ENCODE results near the gene CASP3.
"Not testable (repeated sequence)": the region's sequence is repeated elsewhere in the genome, so short reads cannot be mapped to it uniquely, and the experiment has no call there.

The CASP3 gene

DNA sequence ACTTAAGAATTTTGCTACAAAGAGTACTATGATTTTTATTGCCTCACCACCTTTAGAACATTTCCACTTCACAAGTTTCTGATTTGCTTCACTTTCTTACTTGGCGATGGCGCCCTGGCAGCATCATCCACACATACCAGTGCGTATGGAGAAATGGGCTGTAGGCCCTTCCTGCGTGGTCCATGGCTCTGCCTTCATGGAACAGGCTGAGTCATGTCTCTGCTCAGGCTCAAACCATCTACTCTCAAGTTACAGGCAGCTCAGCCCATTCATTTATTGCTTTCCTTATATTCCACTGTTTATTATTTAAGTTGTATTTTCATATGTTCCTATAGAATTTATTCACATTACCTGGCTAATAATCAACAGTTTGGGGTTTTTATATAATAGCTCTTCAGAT is 21.1 kb downstream of the CASP3 start:
- FAIRE-seq = no peak

DNA sequence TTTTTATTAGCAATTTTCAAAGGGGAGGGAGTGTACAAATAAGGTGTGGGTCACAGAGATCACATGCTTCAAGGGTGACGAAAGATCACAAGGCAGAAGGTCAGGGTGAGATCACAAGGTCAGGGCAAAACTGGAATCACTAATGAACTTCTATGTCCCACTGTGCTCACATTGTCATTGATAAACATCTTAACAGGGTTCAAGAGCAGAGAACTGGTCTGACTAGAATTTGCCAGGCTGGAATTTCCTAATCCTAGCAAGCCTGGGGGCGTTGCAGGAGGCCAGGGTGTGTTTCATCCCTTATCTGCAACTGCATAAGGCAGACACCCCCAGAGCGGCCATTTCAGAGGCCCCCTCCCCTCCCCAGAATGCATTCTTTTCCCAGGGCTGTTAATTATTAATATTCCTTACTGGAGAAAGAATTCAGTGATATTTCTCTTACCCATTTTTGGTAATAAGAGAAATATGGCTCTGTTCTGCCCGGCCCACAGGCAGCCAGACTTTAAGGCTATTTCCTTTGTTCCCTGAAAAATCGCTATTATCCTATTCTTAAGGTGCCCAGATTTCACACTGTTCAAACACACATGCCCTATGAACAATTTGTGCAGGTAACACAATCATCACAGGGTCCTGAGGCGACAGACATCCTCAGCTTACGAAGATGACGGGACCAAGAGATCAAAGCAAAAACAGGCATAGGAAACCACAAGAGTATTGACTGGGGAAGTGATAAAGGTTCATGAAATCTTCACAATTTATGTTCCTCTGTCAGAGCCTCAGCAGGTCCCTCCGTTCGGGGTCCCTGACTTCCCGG is 23.3 kb downstream of the CASP3 start:
- not testable (repeated sequence) for FAIRE-seq

DNA sequence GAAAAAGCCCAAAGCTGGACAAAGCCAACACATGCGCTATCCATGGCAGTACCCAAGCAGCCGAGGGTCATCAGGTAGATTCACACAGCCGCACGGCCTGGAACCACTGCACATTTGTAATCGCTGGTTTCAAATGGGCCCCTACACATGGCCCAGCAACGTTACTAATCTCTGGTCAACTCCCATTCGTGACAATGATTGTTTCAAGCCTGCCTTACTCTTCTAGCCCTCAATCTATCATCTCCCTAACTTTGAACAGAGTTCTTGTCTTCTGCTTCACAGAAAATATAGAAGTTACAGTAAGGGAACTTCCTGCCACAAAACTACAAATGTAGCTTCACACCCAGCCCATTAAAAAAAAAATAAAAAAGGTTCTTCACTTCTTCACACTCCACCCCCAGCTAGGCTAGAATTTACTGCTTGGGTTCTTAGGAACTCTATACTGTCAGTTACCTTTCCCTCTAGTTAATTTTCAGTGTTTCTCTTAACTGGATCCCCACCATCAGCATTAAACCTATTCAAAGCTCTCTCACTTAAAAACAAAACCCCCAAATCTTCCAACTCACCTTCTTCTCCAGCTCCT is 24.2 kb downstream of the CASP3 start:
- FAIRE-seq = no peak

DNA sequence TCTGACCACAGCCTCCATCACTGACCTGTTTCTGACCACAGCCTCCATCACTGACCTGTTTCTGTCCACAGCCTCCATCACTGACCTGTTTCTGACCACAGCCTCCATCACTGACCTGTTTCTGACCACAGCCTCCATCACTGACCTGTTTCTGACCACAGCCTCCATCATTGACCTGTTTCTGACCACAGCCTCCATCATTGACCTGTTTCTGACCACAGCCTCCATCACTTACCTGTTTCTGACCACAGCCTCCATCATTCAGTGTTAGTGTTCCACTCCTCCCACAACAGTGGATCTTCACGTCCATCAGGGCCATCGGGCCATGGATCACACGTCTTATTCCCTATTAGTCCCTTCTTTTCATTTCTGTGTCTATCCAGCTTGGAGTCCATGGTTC is 24.7 kb downstream of the CASP3 start:
- FAIRE-seq = not testable (repeated sequence)

DNA sequence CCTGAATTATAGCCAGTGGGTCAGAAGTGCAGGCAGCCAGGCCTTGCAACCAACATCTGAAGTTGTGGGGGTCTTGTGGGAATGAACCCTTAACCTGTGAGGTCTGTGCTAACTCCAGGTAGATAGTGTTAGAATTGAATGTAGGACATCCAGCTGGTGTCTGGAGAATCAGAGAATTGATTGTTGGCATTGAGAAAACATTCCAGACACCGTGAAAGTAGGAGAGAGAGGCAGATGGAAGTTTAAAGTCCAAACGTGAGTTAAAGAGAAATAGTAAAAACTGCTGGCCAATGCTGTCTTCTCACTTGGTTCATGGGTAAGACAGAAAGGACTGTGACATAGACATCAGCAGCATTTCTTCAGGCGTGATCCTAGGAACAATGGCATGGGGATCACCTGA is 27.7 kb downstream of the CASP3 start:
- no peak for FAIRE-seq

DNA sequence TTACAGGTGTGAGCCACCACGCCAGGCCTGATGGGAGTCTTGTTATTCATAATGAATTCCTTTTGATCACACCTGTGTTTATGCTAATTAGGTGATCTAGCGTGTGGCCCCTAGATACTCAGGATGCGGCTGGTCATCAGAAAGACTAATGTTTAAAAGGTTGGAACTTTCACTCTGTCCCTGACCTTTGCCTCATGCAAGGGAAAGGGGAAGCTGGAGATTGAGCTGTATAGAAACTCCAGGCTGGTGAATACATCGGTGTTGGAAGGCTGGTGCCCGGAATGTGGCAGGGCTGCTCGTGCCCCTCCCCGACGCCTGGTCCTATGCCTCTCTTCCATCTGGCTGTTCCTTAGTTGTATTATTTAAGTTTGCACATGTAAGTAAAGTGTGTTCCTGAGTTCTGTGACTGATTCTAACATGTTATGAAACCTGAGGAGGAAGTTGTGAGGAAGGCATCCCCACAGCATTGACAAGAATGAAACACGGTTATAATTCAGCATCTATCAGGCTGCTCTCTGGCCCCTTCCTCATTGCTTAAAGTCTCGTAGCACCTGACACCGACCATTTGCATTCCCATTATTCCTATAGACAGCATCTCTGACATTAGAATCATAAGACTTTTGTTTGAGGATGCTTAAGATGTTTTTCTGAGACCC is 28.9 kb downstream of the CASP3 start:
- no peak for FAIRE-seq

DNA sequence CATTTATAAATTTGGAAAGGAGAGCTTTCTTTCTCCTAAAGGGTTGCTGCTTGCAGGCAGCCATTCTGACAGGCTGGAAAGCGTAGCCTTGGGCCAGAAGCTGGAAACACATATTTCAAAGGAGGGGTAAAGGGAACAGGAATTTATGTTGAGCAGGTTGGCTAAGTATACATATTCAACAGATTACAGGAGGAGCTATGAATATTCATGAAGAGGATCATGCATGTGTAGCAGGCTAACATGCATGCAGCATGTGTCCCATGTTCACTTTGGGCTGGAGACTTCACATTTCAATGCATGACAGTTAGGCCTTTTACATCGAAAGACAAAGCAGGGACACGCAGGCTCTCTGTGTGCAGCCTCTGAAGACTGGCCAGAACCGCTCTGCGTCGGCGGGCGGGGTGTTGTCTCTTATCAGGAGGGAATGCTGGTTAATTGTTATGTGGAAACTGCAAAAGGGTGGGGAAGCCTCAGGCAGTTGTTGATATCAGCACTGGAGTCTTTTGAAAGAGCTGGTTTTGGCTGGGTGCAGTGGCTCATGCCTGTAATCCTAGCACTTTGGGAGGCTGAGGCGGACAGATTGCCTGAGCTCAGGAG is 31.5 kb downstream of the CASP3 start:
- FAIRE-seq = no peak

DNA sequence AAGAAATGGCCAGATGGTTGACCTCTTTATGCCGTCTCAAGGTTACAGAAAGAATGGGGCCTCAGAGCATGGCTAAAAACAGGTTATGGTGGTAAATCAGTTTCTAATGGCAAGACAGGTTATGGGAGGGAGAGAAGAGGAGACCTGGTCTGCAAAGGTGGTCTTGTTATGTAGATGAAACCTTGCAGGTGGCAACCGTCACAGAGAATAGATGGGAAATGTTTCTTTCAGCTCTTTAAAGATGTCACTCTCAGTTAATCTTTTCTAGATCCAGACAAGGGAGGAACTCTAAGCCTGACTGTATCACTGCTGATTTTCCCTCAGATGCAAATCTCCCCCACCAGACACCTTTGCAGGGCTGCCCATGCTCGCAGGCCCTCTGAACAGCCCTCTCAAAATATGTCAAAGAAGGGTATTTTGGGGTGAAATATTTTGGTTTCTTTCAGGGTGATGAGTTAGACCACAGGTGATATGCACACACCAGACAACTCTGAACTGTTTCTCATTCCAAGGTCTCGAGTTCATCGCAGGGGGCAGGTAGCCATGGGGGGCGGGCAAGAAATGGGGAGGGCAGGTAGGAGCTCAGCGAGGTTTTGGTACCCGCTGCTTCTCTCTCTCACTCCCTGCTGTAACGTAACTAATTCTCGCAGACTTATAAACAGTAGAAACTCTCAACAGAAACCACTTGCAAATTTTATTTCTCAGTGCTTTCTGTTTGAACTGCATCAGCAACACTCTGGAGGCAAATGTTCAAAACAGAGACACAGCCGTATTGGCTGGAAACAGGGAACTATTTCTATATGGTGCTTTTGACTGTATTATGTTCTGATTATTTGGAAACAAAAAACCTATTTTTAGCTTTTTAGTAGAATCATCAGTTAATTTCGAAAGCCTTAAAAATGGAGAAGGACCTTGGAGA is 32.4 kb downstream of the CASP3 start:
- FAIRE-seq = no peak

DNA sequence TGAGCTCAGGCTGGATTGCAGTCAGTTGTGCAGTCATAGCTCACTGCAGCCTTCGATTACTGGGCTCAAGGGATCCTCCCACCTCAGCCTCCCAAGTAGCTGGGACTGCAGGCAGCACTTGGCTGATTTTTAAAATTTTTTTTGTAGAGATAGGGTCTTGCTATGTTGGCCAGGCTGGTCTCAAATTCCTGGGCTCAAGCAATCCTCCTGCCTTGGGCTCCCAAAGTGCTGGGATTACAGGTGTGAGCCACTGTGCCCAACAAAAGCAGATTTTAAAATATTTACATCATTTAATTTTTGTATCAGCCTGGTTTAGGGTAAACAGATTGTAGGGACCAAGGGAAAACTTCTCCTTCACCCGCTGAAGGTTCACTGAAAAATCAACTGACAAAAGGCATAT is 33.1 kb downstream of the CASP3 start:
- not testable (repeated sequence) for FAIRE-seq

DNA sequence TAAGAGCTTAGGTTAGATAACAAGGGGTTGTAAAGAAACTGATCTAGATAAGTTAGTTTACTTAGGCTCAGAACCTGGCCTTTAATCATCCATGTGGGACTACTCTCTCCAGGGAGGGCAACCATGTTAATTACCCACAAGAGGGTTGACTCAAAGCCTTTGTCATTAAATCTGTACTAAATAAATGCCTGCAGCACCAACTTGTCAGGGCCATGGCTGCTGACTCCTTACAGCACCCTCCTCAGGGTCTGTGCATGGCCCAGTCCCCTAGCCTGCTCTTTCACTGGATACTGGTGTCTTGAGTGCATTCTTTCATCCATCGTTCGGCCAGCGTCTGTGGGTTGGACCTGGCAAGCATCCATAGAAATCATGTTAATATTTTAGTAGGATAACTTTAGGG is 34.7 kb downstream of the CASP3 start:
- no peak for FAIRE-seq

DNA sequence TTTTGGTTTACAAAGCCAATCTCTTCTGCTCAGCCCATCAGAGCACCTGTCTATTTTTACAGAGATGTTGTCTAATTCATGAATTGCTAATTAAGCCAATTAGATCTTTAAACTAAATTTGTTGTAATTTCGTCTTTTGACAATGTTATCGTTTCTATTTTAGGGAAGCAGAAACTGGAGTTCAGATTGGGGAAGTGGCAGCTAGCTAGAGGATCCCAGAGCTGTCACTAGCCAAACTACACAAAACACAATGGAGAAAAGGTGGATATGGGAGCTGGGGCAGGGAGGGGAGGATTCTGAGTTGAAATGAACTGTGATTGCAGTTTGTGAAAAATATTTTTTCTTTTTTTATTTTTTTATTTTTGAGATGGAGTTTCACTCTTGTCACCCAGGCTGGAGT is 35.8 kb downstream of the CASP3 start:
- FAIRE-seq = no peak

DNA sequence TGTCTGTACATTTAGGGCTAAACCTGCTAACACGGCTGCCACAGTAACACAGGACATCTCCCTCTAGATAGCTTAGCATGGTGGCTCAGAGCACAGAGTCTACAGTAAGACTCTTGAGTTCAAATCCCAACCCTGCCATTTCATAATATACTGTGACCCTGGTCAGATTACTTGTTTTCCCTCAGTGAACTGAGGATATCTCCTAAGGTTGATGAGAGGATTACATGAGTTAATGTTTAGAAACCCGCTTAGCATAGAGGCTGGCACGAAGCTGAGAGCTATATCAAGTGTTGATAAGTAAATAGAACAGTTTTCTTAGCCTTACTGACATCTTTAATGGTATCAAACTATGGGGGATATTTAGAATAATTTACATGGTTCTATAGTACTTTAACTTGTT is 37.2 kb downstream of the CASP3 start:
- no peak for FAIRE-seq

DNA sequence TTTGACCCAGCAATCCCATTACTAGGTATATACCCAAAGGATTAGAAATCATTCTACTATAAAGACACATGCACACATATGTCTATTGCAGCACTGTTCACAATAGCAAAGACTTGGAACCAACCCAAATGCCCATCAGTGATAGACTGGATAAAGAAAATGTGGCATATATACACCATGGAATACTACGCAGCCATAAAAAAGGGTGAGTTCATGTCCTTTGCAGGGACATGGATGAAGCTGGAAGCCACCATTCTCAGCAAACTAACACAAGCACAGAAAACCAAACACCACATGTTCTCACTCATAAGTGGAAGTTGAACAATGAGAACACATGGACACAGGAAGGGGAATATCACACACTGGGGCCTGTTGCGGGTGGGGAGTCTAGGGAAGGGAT is 41.8 kb downstream of the CASP3 start:
- not testable (repeated sequence) for FAIRE-seq

DNA sequence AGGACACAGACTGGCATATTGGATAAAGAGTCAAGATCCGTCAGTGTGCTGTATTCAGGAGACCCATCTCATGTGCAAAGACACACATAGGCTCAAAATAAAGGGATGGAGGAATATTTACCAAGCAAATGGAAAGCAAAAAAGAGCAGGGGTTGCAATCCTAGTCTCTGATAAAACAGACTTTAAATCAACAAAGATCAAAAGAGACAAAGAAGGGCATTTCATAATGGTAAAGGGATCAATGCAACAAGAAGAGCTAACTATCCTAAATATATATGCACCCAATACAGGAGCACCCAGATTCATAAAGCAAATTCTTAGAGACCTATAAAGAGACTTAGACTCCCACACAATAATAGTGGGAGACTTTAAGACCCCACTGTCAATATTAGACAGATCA is 46.4 kb downstream of the CASP3 start:
- FAIRE-seq = not testable (repeated sequence)

DNA sequence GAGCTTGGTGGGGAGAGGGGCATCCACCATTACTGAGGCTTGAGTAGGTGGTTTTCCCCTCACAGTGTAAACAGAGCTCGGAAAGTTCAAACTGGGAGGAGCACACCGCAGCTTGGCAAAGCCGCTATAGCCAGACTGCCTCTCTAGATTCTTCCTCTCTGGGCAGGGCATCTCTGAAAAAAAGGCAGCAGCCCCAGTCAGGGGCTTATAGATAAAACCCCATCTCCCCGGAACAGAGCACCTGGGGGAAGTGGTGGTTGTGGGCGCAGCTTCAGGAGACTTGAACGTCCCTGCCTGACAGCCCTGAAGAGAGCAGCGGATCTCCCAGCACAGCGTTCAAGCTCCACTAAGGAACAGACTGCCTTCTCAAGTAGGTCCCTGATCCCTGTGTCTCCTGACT is 48.3 kb downstream of the CASP3 start:
- not testable (repeated sequence) for FAIRE-seq

DNA sequence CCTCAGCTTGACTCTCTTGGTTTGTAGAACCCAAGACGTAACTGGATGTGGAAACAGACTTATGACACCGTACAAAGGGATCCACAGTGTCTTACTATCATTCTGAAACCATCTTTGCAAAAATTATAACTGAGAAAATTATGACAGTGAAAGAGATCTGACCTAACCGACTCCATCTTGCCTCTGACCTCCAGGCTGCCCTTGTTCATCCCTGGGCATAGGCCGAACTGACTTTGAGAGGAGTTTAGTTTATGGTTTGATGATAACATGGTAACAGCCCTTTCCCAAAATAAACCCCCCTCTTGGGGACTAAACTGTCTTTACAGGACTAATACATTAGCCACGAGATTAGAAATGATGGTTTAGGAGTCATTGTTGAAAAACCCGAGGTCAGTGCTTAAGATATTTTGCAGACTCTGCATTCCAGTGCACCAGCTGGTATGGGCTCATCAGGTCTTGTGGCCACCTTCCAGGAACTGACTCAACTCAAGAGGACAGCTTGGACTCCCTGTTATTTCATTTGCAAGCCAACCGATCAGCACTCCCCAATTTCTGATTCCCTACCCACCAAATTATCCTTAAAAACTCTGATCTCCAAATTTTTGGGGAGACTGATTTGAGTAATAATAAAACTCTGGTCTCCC is 49.6 kb downstream of the CASP3 start:
- no peak for FAIRE-seq

DNA sequence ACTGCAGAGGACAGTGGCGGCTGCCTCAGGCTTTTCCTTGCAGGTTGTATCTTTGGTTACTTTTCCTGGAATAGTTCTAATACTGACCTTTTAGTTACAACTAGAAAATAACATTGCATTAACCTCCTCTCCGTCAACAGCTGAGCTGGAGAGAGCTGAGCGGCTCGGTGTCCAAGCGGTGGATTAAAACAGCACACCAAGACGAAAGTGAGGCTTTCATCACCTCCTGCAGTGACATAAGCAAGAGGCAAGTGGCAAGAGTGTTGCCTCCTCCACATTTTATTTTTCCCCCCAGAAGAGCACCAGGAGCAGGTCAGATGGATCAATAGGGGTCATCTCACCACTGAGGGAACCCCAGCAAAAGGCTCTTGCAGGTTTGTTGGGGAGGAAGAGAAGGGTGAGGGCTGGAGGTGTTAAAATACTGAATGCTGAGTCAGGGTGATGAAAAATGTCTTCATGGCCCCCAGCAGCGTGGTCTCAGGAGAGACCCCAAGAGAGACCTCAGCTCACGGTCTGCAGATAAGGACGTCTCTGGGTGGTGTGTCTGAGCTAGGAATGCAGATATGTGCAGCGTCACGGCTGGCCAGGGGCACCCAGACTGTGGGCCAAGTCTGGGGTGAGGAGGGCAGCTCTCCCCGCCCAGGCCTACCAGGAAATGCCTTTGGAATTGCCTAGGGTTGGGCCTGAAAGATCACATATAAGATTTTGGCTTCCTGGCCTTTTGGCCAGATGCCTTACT is 50.3 kb downstream of the CASP3 start:
- FAIRE-seq = no peak

DNA sequence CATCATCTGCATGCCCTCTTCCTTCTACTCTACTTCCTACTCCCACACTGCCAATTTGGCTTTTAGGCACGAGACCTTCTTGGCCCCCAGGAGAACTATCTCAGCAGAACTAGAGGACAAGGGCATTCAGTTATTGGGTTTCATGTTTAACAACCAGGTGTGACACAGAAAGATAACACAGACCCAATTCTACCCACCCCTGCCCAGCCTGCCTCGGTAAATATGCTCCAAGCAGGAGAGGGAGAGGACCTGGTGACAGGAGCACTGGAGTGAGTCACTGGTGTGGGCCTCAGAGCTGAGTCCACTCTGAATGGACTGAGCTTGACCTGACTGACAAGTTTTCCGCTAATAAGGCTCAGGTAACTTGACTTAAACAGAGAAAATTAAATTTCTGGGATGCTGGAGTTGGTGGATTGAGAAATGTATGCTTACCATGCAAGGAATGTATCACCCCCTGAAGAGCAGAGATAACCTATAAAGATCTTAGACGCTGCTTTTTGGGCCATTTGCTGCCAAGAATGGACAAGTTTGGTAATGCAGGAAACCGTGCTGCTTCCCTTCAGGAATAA is 52.5 kb downstream of the CASP3 start:
- no peak for FAIRE-seq

DNA sequence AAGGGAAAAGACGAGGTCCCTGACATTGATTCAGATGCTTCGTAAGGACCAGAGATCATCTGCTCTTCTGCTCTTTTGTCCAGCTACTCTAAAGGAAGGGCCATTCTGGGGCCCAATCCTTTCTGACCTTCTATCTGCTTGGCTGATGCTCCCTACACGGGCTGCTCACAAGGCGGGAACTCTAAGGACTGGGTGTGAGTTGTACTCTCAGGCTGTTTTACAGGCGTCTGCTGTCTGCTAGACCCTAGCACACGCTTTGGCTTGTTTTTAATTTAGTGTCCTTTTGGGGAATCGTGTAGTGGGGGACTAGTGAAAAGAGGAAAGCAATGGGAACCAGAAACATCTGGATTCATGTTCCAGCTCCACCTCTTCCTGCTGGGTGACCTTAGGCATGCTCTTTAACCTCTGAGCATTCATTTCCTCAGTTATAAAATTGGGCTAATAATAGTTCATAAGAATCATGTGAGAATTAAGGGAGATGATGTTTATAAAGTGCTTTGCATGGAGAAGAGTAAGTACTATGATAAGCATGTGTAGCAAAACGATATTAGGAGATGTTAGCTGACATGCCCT is 53.1 kb downstream of the CASP3 start:
- FAIRE-seq = no peak

DNA sequence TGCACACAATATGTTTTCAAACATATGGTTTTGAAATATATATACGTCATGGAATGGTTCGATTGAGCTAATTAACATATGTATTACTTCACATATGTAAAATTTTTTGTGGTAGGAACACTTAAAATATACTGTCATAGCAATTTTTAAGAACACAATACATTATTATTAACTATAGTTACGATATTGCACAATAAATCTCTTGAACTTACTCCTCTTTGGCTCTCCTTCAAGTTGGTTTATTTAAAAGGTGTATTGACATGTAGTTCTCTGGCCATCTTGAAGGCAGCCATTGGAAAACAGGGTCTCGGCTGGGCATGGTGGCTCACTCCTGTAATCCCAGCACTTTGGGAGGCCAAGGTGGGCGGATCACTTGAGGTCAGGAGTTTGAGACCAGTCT is 53.8 kb downstream of the CASP3 start:
- no peak for FAIRE-seq

DNA sequence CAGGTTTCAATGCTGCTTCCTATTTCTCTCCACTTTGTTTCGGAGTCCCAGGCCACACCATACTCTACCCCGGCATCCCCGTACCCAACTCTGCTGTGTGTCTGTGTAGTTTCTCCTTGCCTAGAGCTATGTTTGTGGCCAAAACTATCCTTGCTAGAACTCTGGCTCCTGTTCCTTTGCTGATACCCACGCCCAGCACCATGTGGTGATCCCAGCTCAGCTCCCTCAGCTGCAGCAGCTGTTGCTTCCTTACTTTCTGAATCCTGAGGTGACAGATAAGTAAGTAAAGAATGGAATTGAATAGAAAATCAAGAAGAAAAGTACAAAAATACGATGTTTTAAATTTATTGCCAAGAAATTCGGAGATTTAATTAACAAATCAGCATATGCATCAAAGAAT is 55.8 kb downstream of the CASP3 start:
- no peak for FAIRE-seq

All from TTC549 (cell line).